T-helper 2 cell treated with Interferon-gamma antibody and Interleukin-4, amounts not matched to agents 5 μg/mL and 100 μg/mL, for 36 hours (primary cell): ENCODE data around the gene RPP25L.
"Not testable (repeated sequence)": the region's sequence is repeated elsewhere in the genome, so short reads cannot be mapped to it uniquely, and the experiment has no call there.

Experiments
- DNase-seq: peaks from one replicate; pipeline ENCODE4 v3.0.0; 2021; ENCODE audit warnings: low spot score
- H3K27ac Mint-ChIP-seq: one replicate; pipeline ENCODE4 v1.8.0; 2021; ENCODE audit warnings: mild to moderate bottlenecking, mixed read lengths
- H3K27me3 Mint-ChIP-seq: one replicate; pipeline ENCODE4 v1.8.0; 2021; ENCODE audit warnings: low read depth, mixed read lengths
- H3K36me3 Mint-ChIP-seq: one replicate; pipeline ENCODE4 v1.8.0; 2021; ENCODE audit warnings: low read depth, mixed read lengths
- H3K4me1 Mint-ChIP-seq: one replicate; pipeline ENCODE4 v1.8.0; 2021; ENCODE audit warnings: low read depth, mixed read lengths
- H3K4me3 Mint-ChIP-seq: one replicate; pipeline ENCODE4 v1.8.0; 2022; ENCODE audit warnings: mild to moderate bottlenecking, moderate library complexity, mixed read lengths
- H3K9me3 Mint-ChIP-seq: one replicate; pipeline ENCODE4 v1.8.0; 2021; ENCODE audit warnings: mixed read lengths

The RPP25L gene

DNA sequence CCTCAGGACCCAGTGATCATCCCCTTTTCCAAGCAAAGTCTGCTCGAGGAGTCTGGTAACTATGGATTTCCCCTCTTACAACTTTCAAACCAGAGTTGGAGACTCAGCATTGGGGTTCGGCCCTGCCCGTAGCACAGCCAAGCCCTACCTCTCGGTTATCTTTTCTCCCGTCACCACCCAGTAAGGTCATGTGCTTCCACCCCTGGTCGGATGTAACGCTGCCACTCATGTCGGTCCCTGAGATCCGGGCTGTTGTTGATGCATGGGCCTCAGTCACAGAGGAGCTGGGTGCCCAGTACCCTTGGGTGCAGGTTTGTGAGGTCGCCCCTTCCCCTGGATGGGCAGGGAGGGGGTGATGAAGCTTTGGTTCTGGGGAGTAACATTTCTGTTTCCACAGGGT lies 35.8 kb upstream of the RPP25L start:
- H3K4me3 Mint-ChIP-seq: peak overlapping the region; percentile 94
- no peaks in the 10 kb centered on the region for H3K9me3 Mint-ChIP-seq
- H3K27me3 Mint-ChIP-seq: no peaks in the 10 kb centered on the region
- peaks cover 38% of the 10 kb centered on the region for H3K36me3 Mint-ChIP-seq
- H3K4me1 Mint-ChIP-seq: peaks cover 28% of the 10 kb centered on the region
- DNase-seq: no peak
- peak overlapping the region; percentile 83 for H3K27ac Mint-ChIP-seq

DNA sequence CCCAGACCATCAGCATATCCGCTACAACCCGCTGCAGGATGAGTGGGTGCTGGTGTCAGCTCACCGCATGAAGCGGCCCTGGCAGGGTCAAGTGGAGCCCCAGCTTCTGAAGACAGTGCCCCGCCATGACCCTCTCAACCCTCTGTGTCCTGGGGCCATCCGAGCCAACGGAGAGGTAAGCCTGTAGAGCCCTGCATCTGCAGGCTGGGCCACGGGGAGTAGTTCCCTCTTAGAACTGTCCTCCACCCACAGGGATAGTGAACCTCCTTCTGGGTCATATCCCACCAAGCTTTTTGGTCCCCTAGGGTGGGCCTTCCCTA lies 35.1 kb upstream of the RPP25L start:
- H3K27me3 Mint-ChIP-seq: no peaks in the 10 kb centered on the region

DNA sequence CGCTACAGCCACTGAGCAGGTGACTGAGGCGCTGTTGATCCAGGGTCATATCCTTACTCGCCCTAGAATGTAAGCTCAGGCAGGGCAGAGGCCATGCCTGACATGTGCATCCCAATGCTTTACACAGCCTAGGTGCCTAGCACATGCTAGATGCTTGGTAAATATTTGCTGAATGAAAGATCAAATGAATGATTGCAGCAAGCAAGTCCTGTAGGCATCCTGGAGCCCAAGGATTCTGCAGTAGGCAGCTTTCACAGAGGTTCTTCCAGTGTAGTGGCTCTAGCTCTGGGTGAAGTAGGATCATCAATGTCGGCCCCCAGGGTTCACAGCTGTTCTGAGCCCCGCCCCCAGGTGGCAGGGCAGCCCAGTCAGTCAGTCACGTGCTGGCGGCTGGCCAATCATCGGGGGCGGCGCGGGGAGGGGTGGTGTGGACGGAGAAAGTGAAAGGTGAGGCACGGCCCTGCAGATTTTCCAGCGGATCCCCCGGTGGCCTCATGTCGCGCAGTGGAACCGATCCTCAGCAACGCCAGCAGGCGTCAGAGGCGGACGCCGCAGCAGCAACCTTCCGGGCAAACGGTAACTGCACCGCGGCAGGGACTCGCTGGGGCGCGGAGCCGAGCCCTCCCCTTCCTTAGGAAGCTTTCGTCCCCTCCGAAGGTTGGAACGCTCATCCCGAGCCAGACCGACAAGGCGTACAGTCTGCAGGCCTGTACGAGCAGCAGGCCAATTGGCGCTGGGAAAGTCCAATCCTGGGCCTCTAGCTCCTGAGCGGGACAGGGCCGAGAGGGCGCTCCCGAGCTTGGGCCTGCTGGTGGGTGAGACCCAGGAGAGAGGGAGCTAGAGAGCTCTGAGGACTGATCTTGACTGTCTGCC lies 34.5 kb upstream of the RPP25L start, which contains the start of gene GALT:
Gene GALT, plus strand, starts transcription at position 465 of the 873 bp plus-strand sequence. Its CDS starts 30 bp downstream, at position 495.
- Mint-ChIP-seq H3K36me3 (peaks cover 38% of the 10 kb centered on the region), H3K27ac (peak within 1 kb of the TSS; percentile 83), H3K4me3 (peak within 1 kb of the TSS; percentile 94), H3K9me3 (no peaks in the 10 kb centered on the region), H3K4me1 (peaks cover 23% of the 10 kb centered on the region), H3K27me3 (no peaks in the 10 kb centered on the region)
- peak; percentile 95 for DNase-seq

More for the DNA sequence above, 35.1 kb upstream of the RPP25L start:
- DNase-seq: no peak
- Mint-ChIP-seq H3K9me3 (no peaks in the 10 kb centered on the region), H3K4me3 (peak overlapping the region; percentile 94), H3K4me1 (peaks cover 23% of the 10 kb centered on the region), H3K27ac (peak overlapping the region; percentile 83), H3K36me3 (peaks cover 38% of the 10 kb centered on the region)

DNA sequence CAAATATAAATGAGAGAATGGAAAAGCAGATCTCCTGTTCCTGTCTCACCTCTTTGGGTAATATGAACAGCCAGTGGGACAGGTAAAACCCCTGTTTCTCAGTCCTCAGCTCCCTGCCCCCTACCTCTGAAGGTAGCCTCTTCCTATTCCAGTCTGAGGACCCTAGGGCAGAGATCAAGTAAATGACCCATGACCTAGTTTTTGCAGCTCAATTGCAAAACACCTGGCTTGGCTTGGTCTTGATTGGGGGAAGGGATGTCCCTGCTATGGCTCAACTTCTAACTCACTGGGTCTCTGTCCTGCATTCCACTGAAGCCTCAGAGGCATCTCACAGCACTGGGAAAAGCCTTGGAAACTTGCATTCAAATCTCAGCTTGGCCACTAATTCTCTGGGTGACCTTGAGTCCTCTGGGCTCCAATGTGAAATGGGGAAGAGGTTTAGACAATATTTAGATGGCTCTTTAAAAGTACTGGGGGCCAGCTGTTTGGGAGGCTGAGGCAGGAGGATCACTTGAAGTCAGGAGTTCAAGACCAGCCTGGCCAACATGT lies 32.9 kb upstream of the RPP25L start:
- Mint-ChIP-seq H3K4me1 (peaks cover 23% of the 10 kb centered on the region), H3K9me3 (no peaks in the 10 kb centered on the region), H3K27ac (no peak overlapping the region), H3K27me3 (no peaks in the 10 kb centered on the region), H3K4me3 (no peak overlapping the region), H3K36me3 (peaks cover 29% of the 10 kb centered on the region)
- DNase-seq: no peak

DNA sequence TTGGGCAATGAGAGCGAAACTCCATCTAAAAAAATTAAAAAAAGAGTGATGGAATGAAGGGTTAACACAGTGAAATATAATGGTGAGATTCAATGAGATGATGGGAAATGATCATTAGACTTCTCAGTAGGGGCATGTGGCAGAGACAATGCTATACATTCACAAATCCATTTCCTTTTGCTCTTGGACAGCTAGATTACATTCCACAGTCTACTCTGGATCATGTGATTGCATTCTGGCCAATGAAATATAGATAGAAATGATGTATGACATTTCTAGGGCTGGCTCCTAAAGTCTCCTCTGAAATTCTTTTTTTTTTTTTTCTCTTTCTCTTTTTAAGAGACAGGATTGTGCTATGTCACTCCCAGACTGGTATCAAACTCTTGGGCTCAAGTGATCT lies 30.8 kb upstream of the RPP25L start:
- H3K4me1 Mint-ChIP-seq: peaks cover 18% of the 10 kb centered on the region
- no peak overlapping the region for H3K4me3 Mint-ChIP-seq
- no peak overlapping the region for H3K27ac Mint-ChIP-seq
- H3K27me3 Mint-ChIP-seq: no peaks in the 10 kb centered on the region
- H3K9me3 Mint-ChIP-seq: no peaks in the 10 kb centered on the region
- DNase-seq: no peak
- peaks cover 7% of the 10 kb centered on the region for H3K36me3 Mint-ChIP-seq

DNA sequence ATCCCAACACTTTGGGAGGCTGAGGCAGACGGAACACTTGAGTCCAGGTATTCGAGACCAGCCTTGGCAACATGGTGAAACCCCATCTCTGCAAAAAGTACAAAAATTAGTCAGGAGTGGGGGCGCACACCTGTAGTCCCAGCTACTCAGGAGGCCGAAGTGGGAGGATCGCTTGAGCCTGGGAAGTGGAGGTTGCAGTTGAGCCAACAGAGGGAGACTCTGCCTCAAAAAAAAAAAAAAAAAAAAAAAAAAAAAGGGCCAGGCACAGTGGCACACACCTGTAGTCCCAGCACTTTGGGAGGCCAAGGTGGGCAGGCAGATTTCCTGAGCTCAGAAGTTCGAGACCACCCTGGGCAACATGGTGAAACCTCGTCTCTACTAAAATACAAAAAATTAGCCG lies 27.4 kb upstream of the RPP25L start:
- H3K4me3 Mint-ChIP-seq, DNase-seq, H3K27ac Mint-ChIP-seq, H3K27me3 Mint-ChIP-seq, H3K9me3 Mint-ChIP-seq: not testable (repeated sequence)
- Mint-ChIP-seq H3K4me1 (peaks cover 16% of the 10 kb centered on the region), H3K36me3 (peaks cover 12% of the 10 kb centered on the region)

DNA sequence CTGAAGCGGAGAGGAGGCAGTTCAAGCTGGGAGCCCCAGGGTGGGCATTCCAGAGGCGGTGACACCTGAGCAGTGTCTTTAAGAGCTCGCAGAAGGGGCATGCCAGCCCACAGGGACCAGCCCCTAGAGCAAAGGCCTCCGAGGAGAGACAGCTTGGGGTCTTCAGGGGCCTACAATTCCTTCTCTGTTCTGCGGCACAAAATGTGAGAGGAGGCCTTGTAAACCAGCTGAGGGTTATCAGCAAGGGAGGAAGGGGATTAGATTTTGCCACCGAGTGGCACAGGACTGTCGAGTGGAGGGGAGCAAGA lies 26.2 kb upstream of the RPP25L start:
- no peak for DNase-seq
- peak overlapping the region; percentile 87 for H3K27ac Mint-ChIP-seq
- H3K36me3 Mint-ChIP-seq: peaks cover 14% of the 10 kb centered on the region

DNA sequence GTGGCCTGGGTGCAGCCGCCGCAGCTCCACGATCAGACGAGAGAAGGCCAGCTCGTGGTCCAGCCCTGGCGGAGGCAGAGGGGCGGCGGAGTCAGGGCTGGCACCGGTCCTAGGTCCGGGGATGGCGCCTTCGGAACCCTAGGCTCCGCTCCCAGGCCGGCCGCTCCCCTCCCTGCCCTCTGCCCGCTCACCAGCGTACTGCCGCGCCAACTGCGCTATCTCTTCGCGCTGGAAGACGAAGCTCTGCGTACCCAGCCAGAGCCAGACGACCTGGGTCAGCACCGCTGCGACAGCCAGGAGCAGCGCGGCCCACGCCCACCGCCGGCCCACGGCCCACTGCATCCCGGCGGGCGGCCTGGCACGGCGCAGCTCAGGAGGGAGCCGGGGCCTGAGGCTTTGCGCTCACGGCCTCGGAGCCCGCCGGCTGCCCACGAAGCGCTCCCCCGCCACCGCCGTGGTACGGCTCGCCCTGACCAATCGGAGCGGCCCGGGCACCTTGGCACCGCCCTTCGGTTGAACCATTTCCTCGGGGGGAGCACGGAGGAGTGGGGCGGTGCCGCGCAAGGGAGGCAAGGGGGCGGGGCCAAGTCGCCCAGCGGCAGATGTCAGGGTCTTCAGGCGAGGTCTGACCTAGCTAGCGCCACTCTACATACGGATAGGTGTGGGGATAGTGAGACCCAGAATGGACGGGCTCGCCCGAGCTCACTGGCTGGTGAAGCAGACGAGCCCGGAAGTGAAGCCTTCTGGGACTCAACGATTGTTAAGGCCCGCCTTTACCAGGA lies 25.6 kb upstream of the RPP25L start, which contains the start of gene SIGMAR1:
Gene SIGMAR1, minus strand, starts transcription at position 432 of the 782 bp plus-strand sequence. Its CDS starts 90 bp downstream, at position 342.
- H3K4me3 Mint-ChIP-seq: peak within 1 kb of the TSS; percentile 97
- peaks cover 14% of the 10 kb centered on the region for H3K36me3 Mint-ChIP-seq
- H3K4me1 Mint-ChIP-seq: peaks cover 22% of the 10 kb centered on the region
- peak within 1 kb of the TSS; percentile 87 for H3K27ac Mint-ChIP-seq
- H3K27me3 Mint-ChIP-seq: no peaks in the 10 kb centered on the region
- no peaks in the 10 kb centered on the region for H3K9me3 Mint-ChIP-seq
- DNase-seq: peak; percentile 94

More for the DNA sequence above, 26.2 kb upstream of the RPP25L start:
- Mint-ChIP-seq H3K4me1 (peaks cover 22% of the 10 kb centered on the region), H3K9me3 (no peaks in the 10 kb centered on the region), H3K27me3 (no peaks in the 10 kb centered on the region), H3K4me3 (peak overlapping the region; percentile 97)

DNA sequence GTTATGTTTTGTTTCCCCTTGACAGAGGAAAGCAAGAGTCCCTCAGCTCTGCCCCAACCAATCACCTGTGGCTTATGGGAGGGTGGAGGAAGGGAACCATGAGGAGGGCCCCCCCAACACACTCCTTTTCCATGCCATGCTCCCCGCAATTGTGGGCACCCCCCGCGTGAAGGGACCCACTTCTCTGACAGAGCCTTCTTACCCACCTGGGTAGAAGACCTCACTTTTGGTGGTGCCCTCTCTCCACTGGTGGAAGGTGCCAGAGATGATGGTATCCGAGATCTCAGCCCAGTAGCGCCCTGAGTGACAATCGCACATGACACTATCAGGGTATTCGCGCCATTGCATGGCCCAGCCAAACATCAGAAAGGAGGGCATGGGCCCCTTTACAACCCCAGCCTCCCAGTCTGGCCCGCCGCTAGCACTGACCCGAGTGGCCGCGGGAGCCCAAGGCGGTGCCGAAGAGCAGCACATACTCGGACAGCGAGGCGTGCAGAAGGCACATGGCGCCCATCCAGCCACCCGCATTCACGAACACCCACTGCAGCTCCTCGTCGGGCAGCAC lies 25.0 kb upstream of the RPP25L start:
- Mint-ChIP-seq H3K27me3 (no peaks in the 10 kb centered on the region), H3K4me3 (peak overlapping the region; percentile 97), H3K27ac (peak overlapping the region; percentile 83), H3K36me3 (peaks cover 14% of the 10 kb centered on the region), H3K9me3 (no peaks in the 10 kb centered on the region), H3K4me1 (peaks cover 22% of the 10 kb centered on the region)
- DNase-seq: no peak

DNA sequence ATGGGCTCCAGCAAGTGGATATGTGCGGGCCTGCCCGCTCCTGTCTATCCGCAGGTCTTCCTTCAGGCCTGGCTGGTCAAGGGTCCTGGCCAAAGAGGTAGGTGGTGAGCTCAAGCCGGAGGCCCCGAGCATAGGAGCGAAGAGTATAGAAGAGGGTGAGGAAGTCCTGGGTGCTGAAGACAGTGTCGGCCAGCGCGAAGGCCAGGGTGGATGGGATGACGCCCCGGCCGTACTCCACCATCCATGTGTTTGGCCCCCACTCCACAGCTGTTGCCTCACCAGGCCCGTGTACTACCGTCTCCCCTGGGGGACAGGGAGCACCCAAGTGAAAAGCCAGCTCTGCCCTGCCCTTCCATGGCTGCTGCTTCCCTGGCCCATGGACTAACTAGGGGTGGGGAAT lies 23.7 kb upstream of the RPP25L start:
- Mint-ChIP-seq H3K9me3 (no peaks in the 10 kb centered on the region), H3K27me3 (peaks cover 7% of the 10 kb centered on the region), H3K27ac (peak overlapping the region; percentile 60), H3K4me1 (peaks cover 22% of the 10 kb centered on the region), H3K36me3 (peaks cover 14% of the 10 kb centered on the region), H3K4me3 (peak overlapping the region; percentile 39)
- no peak for DNase-seq

DNA sequence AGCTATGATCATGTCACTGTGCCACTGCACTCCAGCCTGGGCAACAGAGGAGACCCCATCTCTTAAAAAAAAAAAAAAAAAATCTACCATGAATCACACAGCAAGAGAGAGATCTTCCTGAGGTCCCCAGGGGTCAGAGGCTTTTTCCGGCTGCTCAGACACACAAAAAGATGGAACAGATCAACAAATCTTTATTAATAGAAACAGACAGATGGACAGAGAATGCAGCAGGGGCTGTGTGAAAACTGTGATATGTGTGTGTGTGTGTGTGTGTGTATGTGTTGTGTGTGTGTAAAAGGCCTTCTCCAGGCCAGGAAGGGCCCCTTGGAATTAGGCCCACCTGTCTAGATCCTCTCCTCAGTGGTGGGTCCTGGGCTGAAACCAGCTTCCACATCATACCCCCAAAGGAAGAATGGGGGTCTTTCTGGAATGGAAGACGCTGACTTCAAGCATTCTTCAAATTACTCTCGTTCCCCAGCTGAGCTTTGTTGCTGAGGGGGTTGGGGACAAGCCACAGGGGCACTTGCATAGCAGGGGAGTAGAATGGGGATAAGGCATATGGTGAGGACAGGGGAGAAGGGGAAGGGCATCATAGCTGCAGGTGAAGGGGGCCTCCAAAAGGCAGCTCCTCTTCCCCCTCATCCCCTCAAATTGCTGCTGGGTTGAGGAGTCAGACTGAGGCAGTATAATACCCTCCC lies 22.8 kb upstream of the RPP25L start:
- H3K4me3 Mint-ChIP-seq: no peak overlapping the region

DNA sequence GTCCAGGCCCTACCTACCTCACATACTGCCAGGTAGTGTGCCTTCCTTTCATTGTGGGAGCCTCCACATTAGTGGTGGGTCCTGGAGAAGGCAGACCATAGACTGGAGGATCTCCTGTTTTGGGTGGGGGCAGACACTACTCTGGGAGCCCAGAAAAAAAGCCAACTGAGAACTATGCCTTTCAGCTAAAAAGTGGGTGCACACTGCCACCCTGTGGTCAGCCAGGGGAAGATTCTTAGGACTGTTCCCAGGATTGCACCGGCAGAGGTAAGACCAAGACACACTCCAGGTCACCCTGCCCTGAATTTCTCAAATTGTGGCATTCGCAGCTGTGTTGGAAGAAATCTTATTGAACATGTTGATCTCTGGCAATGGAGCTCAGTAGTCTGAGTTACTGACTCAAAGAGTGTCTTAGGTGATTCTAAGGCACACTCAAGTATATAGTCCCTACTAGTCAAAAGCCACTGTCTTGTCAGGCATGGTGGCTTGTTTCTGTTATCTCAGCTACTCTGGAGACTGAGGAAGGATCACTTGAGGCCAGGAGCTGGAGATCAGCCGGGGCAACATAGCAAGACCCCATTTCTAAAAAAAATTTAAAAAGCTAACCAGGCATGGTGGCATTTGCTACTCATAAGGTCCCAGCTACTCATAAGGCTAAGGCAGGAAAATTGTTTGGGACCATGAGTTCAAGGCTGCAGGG lies 22.1 kb upstream of the RPP25L start:
- peak; percentile 55 for DNase-seq
- no peak overlapping the region for H3K27ac Mint-ChIP-seq
- H3K4me3 Mint-ChIP-seq: no peak overlapping the region
- H3K9me3 Mint-ChIP-seq: no peaks in the 10 kb centered on the region
- H3K4me1 Mint-ChIP-seq: peaks cover 26% of the 10 kb centered on the region
- H3K36me3 Mint-ChIP-seq: peaks cover 14% of the 10 kb centered on the region
- peaks cover 23% of the 10 kb centered on the region for H3K27me3 Mint-ChIP-seq

More for the DNA sequence above, 22.8 kb upstream of the RPP25L start:
- Mint-ChIP-seq H3K27ac (no peak overlapping the region), H3K9me3 (no peaks in the 10 kb centered on the region), H3K36me3 (peaks cover 14% of the 10 kb centered on the region), H3K27me3 (peaks cover 16% of the 10 kb centered on the region), H3K4me1 (peaks cover 22% of the 10 kb centered on the region)
- DNase-seq: no peak

DNA sequence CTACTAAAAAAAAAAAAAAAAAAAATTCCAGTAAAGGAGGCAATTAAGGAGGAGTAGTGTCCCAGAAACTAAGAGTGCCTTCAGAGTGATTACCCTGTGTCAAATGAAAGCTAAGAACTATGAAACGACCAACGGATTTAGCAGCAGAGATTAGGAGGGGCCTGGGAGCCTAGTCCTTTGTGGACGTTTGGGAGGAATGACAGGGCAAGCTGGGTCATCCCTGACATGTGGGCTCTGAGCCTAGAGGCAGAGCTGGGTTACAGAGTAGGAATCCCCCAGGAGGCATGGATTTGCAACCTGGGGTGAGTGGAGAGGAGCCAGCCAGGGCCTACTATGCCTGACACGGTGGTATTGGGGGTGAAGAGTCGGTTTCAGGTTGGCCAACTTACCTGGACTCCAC lies 21.3 kb upstream of the RPP25L start:
- Mint-ChIP-seq H3K36me3 (peaks cover 16% of the 10 kb centered on the region), H3K9me3 (no peaks in the 10 kb centered on the region), H3K27ac (no peak overlapping the region), H3K4me1 (peaks cover 23% of the 10 kb centered on the region), H3K27me3 (peaks cover 28% of the 10 kb centered on the region), H3K4me3 (no peak overlapping the region)
- no peak for DNase-seq
